ENCODE results near the gene ARL17B.
"Not testable (repeated sequence)": the region's sequence is repeated elsewhere in the genome, so short reads cannot be mapped to it uniquely, and the experiment has no call there.

Gene ARL17B

GRCh38 chr17:46361755-46362154 lies at the start of gene ARL17B:
ARL17B (minus strand) TSS chr17:46361766; CDS start chr17:46358397, 3,369 bp downstream.
- peak; percentile 95 for DNase-seq (ENCODE audit: low read depth)

GRCh38 chr17:46409864-46410263 lies 48.3 kb upstream of the ARL17B start:
- not testable (repeated sequence) for DNase-seq (ENCODE audit: low read depth)

- DNase-seq (ENCODE audit: low read depth), result not testable (repeated sequence)
These were observed 45.6 kb upstream of the ARL17B start for GRCh38 chr17:46407155-46407554.

- DNase-seq (ENCODE audit: low read depth), result not testable (repeated sequence)
These were observed 39.6 kb upstream of the ARL17B start for GRCh38 chr17:46401033-46401787.

- not testable (repeated sequence) for DNase-seq (ENCODE audit: low read depth)
These were observed 39.0 kb upstream of the ARL17B start for GRCh38 chr17:46400543-46400942.

- DNase-seq (ENCODE audit: low read depth), result not testable (repeated sequence)
These were observed 38.4 kb upstream of the ARL17B start for GRCh38 chr17:46399993-46400392.

- not testable (repeated sequence) for DNase-seq (ENCODE audit: low read depth)
These were observed 34.7 kb upstream of the ARL17B start for GRCh38 chr17:46396292-46396691.

GRCh38 chr17:46393702-46394101 lies 32.1 kb upstream of the ARL17B start:
- not testable (repeated sequence) for DNase-seq (ENCODE audit: low read depth)

GRCh38 chr17:46385491-46385890 lies 23.9 kb upstream of the ARL17B start:
- not testable (repeated sequence) for DNase-seq (ENCODE audit: low read depth)

GRCh38 chr17:46383118-46383517 lies 21.6 kb upstream of the ARL17B start:
- DNase-seq (ENCODE audit: low read depth), result not testable (repeated sequence)

- DNase-seq (ENCODE audit: low read depth), result not testable (repeated sequence)
These were observed 11.9 kb upstream of the ARL17B start for GRCh38 chr17:46373418-46373817.

GRCh38 chr17:46372236-46373229 lies 11.0 kb upstream of the ARL17B start:
- DNase-seq (ENCODE audit: low read depth), result not testable (repeated sequence)

GRCh38 chr17:46367520-46367919 lies 6.0 kb upstream of the ARL17B start:
- not testable (repeated sequence) for DNase-seq (ENCODE audit: low read depth)

GRCh38 chr17:46361145-46361735 lies 326 bp downstream of the ARL17B start:
- DNase-seq (ENCODE audit: low read depth), result not testable (repeated sequence)

- DNase-seq (ENCODE audit: low read depth), result not testable (repeated sequence)
These were observed 7.7 kb downstream of the ARL17B start for GRCh38 chr17:46353856-46354255.

GRCh38 chr17:46349060-46349459 lies 12.5 kb downstream of the ARL17B start:
- DNase-seq (ENCODE audit: low read depth), result not testable (repeated sequence)

- DNase-seq (ENCODE audit: low read depth), result not testable (repeated sequence)
These were observed 13.2 kb downstream of the ARL17B start for GRCh38 chr17:46348345-46348744.

GRCh38 chr17:46342131-46342530 lies 19.4 kb downstream of the ARL17B start:
- not testable (repeated sequence) for DNase-seq (ENCODE audit: low read depth)

GRCh38 chr17:46341220-46341619 lies 20.3 kb downstream of the ARL17B start:
- DNase-seq (ENCODE audit: low read depth), result not testable (repeated sequence)

- DNase-seq (ENCODE audit: low read depth), result not testable (repeated sequence)
These were observed 66.7 kb downstream of the ARL17B start, which contains the start of gene LRRC37A for GRCh38 chr17:46294831-46295230. LRRC37A (plus strand) TSS chr17:46295131; CDS start chr17:46295134, 3 bp downstream.

- not testable (repeated sequence) for DNase-seq (ENCODE audit: low read depth)
These were observed 69.9 kb downstream of the ARL17B start for GRCh38 chr17:46291618-46292017.
